ENCODE results near the gene KIT. TPM values are rescaled to one million over a fixed set of nuclear protein-coding genes. Genes with fewer than 3 reads are reported as not detected.

Gene KIT
- total RNA-seq, 4 donors from 2014 or later, result 3.1 to 11.7 (median 7.9) TPM

DNA sequence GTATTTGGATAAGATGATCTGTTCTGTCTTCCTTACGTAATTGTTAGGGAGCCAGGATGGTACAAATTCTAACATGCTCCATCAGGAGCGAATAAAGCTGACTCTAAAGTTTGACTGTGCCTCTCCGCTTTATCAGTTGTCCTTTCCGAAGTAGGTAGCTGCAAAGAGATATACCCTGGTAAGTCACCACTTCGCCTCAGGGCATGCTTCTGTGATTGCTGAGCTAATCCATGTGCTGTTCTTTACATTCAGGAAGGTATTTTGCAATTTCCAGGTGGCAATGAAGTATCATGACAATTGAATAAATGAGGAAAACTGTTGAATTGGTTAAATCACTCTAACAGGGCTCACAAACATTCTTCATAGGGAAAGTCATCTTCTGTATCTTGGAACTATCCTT, 38.9 kb downstream of the KIT start:
- TF ChIP-seq, protein P1, sequence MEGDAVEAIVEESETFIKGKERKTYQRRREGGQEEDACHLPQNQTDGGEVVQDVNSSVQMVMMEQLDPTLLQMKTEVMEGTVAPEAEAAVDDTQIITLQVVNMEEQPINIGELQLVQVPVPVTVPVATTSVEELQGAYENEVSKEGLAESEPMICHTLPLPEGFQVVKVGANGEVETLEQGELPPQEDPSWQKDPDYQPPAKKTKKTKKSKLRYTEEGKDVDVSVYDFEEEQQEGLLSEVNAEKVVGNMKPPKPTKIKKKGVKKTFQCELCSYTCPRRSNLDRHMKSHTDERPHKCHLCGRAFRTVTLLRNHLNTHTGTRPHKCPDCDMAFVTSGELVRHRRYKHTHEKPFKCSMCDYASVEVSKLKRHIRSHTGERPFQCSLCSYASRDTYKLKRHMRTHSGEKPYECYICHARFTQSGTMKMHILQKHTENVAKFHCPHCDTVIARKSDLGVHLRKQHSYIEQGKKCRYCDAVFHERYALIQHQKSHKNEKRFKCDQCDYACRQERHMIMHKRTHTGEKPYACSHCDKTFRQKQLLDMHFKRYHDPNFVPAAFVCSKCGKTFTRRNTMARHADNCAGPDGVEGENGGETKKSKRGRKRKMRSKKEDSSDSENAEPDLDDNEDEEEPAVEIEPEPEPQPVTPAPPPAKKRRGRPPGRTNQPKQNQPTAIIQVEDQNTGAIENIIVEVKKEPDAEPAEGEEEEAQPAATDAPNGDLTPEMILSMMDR (IDR thresholded peaks at IDR 0.05), result no peak
- DNase-seq (ENCODE audit: low spot score), result no peak

DNA sequence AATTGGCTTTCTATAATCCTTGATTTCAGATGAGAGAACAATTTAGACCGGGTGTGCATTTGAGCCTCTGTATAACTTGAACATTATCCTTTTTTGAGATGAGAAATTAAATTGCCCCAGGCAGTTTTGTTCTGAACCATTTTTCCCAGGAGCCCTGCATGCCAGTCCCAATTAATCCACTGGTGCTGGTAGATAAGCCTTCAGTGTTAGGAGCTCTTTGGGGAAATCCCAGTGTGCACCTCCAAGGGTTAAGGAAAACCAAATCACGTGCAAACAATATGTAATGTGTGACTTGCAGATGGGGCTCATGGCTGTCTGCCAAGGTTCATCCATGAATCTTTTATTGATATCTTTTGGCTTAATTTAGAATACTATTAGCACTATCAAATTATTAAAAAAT, 43.2 kb downstream of the KIT start:
- TF ChIP-seq, protein P1 (IDR thresholded peaks at IDR 0.05), result no peak
- no peak for DNase-seq (ENCODE audit: low spot score)
- no peak for ATAC-seq (ENCODE audit: low FRiP score)

More for the DNA sequence above, 38.9 kb downstream of the KIT start:
- no peak for ATAC-seq (ENCODE audit: low FRiP score)

- DNase-seq (ENCODE audit: low spot score) (no peak), ATAC-seq (ENCODE audit: low FRiP score) (no peak)
- TF ChIP-seq, protein P1 (IDR thresholded peaks at IDR 0.05), result no peak
Measured at GRCh38 chr4:54703182-54703581, 45.4 kb downstream of the KIT start.

DNA sequence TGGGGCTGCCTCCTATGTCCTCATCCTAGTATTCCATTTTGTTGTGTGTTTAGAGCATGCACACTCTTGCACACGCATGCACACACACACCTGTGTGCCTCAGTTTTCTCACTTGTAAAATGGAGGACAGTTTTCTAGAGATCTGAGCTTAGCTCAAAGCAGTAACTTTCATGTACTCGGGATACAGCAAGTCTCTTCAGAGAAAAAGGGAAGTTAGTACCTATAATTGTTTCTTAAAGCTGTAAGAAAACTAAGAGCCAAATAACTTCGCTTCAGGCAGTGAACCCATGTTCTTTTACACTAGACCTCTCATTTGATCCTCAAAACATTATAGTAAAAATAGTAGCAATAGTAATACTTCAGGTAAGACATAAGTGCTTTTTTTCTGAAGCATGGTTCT, 49.6 kb downstream of the KIT start:
- no peak for DNase-seq (ENCODE audit: low spot score)
- TF ChIP-seq, protein P1 (IDR thresholded peaks at IDR 0.05), result no peak
- ATAC-seq (ENCODE audit: low FRiP score), result no peak

DNA sequence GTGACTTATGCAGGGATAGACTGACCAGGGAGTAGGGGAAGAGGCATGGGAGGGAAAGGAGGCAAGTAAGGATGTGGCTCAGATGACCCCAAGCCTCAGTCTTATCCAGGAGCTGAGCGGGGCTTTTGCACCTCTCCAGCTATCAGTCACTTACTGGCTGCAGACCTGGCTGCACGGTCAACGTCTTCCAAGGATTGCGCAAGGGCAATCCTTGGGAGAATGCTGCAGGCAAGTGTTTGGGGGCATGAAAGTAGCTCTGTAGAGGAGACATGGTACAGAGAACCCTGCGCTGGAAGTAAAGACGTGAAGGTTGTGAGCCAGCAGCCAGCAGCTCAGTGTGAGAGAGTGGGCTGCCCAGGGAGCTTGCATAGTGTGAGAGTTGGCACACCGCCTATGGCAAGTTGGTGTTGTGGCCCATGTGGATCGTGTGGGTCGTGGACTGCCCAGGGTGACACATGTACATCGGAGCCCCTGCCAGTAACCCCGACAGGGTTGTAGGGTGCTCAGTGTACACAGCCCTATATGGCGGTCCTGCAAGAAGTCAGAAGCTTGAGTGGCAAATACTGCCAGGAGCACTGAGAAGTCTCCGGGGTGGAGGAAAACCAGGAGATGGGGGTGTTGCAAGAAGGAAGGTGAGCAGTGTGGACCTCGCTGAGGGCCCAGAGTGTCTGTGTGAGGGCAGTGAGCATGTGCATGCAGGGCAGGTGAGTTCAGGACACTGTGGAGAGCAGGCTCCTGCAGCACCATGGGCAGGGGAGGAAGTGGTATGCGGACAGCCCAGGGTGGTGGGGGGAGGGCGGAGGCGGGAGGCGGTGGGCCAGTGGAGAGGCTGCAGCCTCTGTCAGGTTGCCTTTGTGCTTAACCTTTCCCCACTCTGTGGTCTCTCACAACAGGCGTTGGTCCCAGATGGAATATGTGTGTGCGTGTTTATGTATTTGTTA, 50.9 kb downstream of the KIT start:
- no peak for DNase-seq (ENCODE audit: low spot score)
- ATAC-seq (ENCODE audit: low FRiP score), result no peak
- TF ChIP-seq, protein P1 (IDR thresholded peaks at IDR 0.05), result no peak

GRCh38 chr4:54709400-54709799, 51.6 kb downstream of the KIT start:
- DNase-seq (ENCODE audit: low spot score), result no peak
- ATAC-seq (ENCODE audit: low FRiP score), result no peak

More at GRCh38 chr4:54709400-54709799, 51.6 kb downstream of the KIT start:
- TF ChIP-seq, protein P1 (IDR thresholded peaks at IDR 0.05), result no peak

All from omental fat pad (tissue), 4 donors.